H1 (cell line): ENCODE measurements around the gene ZNF292. TPM values are rescaled to one million over a fixed set of nuclear protein-coding genes. Genes with fewer than 3 reads are reported as not detected.

ENCODE experiments used
- CTCF ChIA-PET: fragments of 300-600 bp; sonication (Branson Sonifier 250); formaldehyde crosslinking; loops from one replicate; lab custom pipeline; 2021; ENCODE audit not compliant: partially characterized antibody; lab: Charles Lee
- POLR2A ChIA-PET: fragments of 300-600 bp; sonication (Branson Sonifier 250); formaldehyde crosslinking; loops from one replicate; lab custom pipeline; 2021; ENCODE audit warnings: inconsistent platforms; ENCODE audit not compliant: partially characterized antibody; lab: Charles Lee
- DNase-seq, 2 experiments: peaks; one replicate each; pipeline versions ENCODE4 v3.0.0 to v3.0.0-alpha.2; 2010 to 2022; ENCODE audit warnings: low spot score in 2 of 2, low read depth in 1 of 2, mixed read lengths in 1 of 2
- FAIRE-seq: peaks from 2 replicates; lab custom pipeline; 2011; peaks lifted over from hg19 to GRCh38; lab: Jason Lieb, UNC
- H2AFZ ChIP-seq: 2 replicates; pipeline ENCODE4 v1.8.1; 2012; ENCODE audit warnings: low read length, inconsistent platforms
- H2AK5ac ChIP-seq: 2 replicates; pipeline ENCODE4 v1.6.1; 2013; ENCODE audit warnings: low read depth, low read length
- H2BK120ac ChIP-seq: replicated peaks from 2 replicates; pipeline ENCODE3; 2013; ENCODE audit warnings: low read depth, low read length, inconsistent platforms
- H2BK12ac ChIP-seq: 2 replicates; pipeline ENCODE4 v1.6.1; 2013; ENCODE audit warnings: low read depth, low read length
- H2BK15ac ChIP-seq: 2 replicates; pipeline ENCODE4 v1.6.1; 2013; ENCODE audit warnings: low read length
- H2BK20ac ChIP-seq: 2 replicates; pipeline ENCODE4 v1.6.1; 2013; ENCODE audit warnings: low read length
- H2BK5ac ChIP-seq: 2 replicates; pipeline ENCODE4 v1.6.1; 2013; ENCODE audit warnings: low read depth, low read length
- H3K14ac ChIP-seq: 2 replicates; pipeline ENCODE4 v1.6.1; 2013; ENCODE audit warnings: inconsistent platforms; ENCODE audit not compliant: insufficient read length
- H3K18ac ChIP-seq: 2 replicates; pipeline ENCODE4 v1.6.1; 2013; ENCODE audit warnings: low read length; ENCODE audit errors: extremely low read depth
- H3K23ac ChIP-seq: 2 replicates; pipeline ENCODE4 v1.6.1; 2013; ENCODE audit warnings: inconsistent platforms; ENCODE audit not compliant: insufficient read length
- H3K23me2 ChIP-seq: 2 replicates; pipeline ENCODE4 v1.6.1; 2013; ENCODE audit warnings: low read depth, low read length
- H3K27ac ChIP-seq: 2 replicates; pipeline ENCODE4 v1.6.1; 2011; ENCODE audit warnings: low read depth, low read length, inconsistent platforms
- H3K27me3 ChIP-seq, 4 experiments: replicated peaks in 1 of 4; 1 replicate in 1 of 4; 2 replicates in 3 of 4; pipeline versions ENCODE4 v1.6.1 to v1.8.1; 2011 to 2013; ENCODE audit warnings: low read length in 3 of 4, mild to moderate bottlenecking in 3 of 4, inconsistent platforms in 2 of 4, mixed read lengths in 2 of 4, moderate library complexity in 1 of 4; ENCODE audit not compliant: control insufficient read depth in 3 of 4, insufficient read depth in 3 of 4; ENCODE audit errors: extremely low read depth in 1 of 4
- H3K36me3 ChIP-seq, 4 experiments: 2 replicates each; pipeline versions ENCODE4 v1.6.1 to v1.8.1; 2011 to 2013; ENCODE audit warnings: mild to moderate bottlenecking in 4 of 4, low read length in 3 of 4, moderate library complexity in 2 of 4, control low read depth in 1 of 4, inconsistent platforms in 1 of 4; ENCODE audit not compliant: insufficient read depth in 4 of 4, control insufficient read depth in 2 of 4
- H3K4ac ChIP-seq: replicated peaks from 2 replicates; pipeline ENCODE3; 2013; ENCODE audit warnings: low read length, low read depth, mixed read lengths, inconsistent platforms; ENCODE audit not compliant: insufficient read length
- H3K4me1 ChIP-seq, 4 experiments: replicated peaks in 1 of 4; 1 replicate in 1 of 4; 2 replicates in 3 of 4; pipeline versions ENCODE4 v1.6.1 to v1.8.1; 2011 to 2013; ENCODE audit warnings: low read length in 3 of 4, inconsistent platforms in 2 of 4, mixed read lengths in 1 of 4; ENCODE audit not compliant: insufficient read depth in 4 of 4, control insufficient read depth in 3 of 4
- H3K4me2 ChIP-seq, 2 experiments: 2 replicates each; pipeline versions ENCODE4 v1.6.1 to v1.8.1; 2011 to 2013; ENCODE audit warnings: low read depth in 2 of 2, low read length in 2 of 2, control low read depth in 1 of 2, inconsistent platforms in 1 of 2, mild to moderate bottlenecking in 1 of 2; ENCODE audit not compliant: insufficient read depth in 1 of 2
- H3K4me3 ChIP-seq, 4 experiments: fragments of 200-600, 300-600 bp in 1 of 4; sonication (generic), shearing (Covaris generic), sonication (Bioruptor Twin) in 1 of 4; 2 replicates each; pipeline versions ENCODE4 v1.5.1 to v1.8.1; 2011 to 2016; ENCODE audit warnings: low read length in 4 of 4, low read depth in 3 of 4, control low read depth in 2 of 4, inconsistent platforms in 2 of 4, mild to moderate bottlenecking in 2 of 4, mixed read lengths in 1 of 4, moderate library complexity in 1 of 4; ENCODE audit not compliant: insufficient read depth in 2 of 4; ENCODE audit errors: extremely low read depth in 1 of 4
- H3K56ac ChIP-seq: replicated peaks from 2 replicates; pipeline ENCODE3; 2013; ENCODE audit warnings: low read depth, mild to moderate bottlenecking, mixed read lengths, low read length, inconsistent platforms; ENCODE audit not compliant: insufficient read length
- H3K79me1 ChIP-seq: 2 replicates; pipeline ENCODE4 v1.6.1; 2013; ENCODE audit warnings: low read depth, low read length, control low read depth
- H3K79me2 ChIP-seq, 2 experiments: 2 replicates each; pipeline versions ENCODE4 v1.6.1 to v1.8.1; 2012 to 2013; ENCODE audit warnings: low read length in 2 of 2, mild to moderate bottlenecking in 2 of 2, inconsistent platforms in 1 of 2; ENCODE audit not compliant: insufficient read depth in 2 of 2, control insufficient read depth in 1 of 2
- H3K9ac ChIP-seq, 4 experiments: replicated peaks in 1 of 4; 1 replicate in 1 of 4; 2 replicates in 3 of 4; pipeline versions ENCODE4 v1.6.1 to v1.8.1; 2011 to 2013; ENCODE audit warnings: low read depth in 3 of 4, low read length in 3 of 4, control low read depth in 2 of 4, mild to moderate bottlenecking in 2 of 4, moderate library complexity in 2 of 4, inconsistent platforms in 1 of 4; ENCODE audit errors: extremely low read depth in 1 of 4
- H3K9me3 ChIP-seq, 2 experiments: 2 replicates each; pipeline versions ENCODE4 v1.6.1 to v1.8.1; 2012 to 2013; ENCODE audit warnings: mild to moderate bottlenecking in 2 of 2, moderate library complexity in 2 of 2, control low read depth in 1 of 2, inconsistent platforms in 1 of 2, low read depth in 1 of 2, low read length in 1 of 2, mixed read lengths in 1 of 2; ENCODE audit not compliant: insufficient read depth in 2 of 2
- H4K20me1 ChIP-seq, 2 experiments: replicated peaks in 1 of 2; 2 replicates each; pipeline versions ENCODE3 to v1.8.1; 2011 to 2013; ENCODE audit warnings: inconsistent platforms in 2 of 2, low read length in 2 of 2, mild to moderate bottlenecking in 1 of 2; ENCODE audit not compliant: insufficient read depth in 2 of 2, control insufficient read depth in 1 of 2
- H4K5ac ChIP-seq: 2 replicates; pipeline ENCODE4 v1.6.1; 2013; ENCODE audit warnings: low read length, low read depth, mixed read lengths, inconsistent platforms; ENCODE audit not compliant: insufficient read length
- H4K8ac ChIP-seq: 2 replicates; pipeline ENCODE4 v1.8.0; 2013; ENCODE audit warnings: mild to moderate bottlenecking, moderate library complexity, low read length, inconsistent platforms; ENCODE audit not compliant: insufficient read depth; ENCODE audit errors: extremely low read depth
- H4K91ac ChIP-seq: replicated peaks from 2 replicates; pipeline ENCODE3; 2013; ENCODE audit warnings: low read length, mixed read lengths, inconsistent platforms; ENCODE audit not compliant: insufficient read length
- SAP30 ChIP-seq: fragments of 300-600 bp; sonication (generic); IDR thresholded peaks from 2 replicates; pipeline ENCODE4 v1.7.1; 2012; ENCODE audit warnings: low read length, moderate library complexity, mild to moderate bottlenecking, inconsistent platforms; ENCODE audit not compliant: insufficient read depth, insufficient replicate concordance
- WGBS, 2 experiments: shearing (Covaris generic) in 1 of 2; methylation state at CpG; one replicate each; pipeline versions ENCODE4 v1.1.6 to v1.1.7; 2013 to 2015; ENCODE audit warnings: low lambda C conversion rate in 2 of 2, mixed read lengths in 2 of 2, inconsistent platforms in 1 of 2, low coverage in 1 of 2, missing lambda C conversion rate in 1 of 2; ENCODE audit not compliant: insufficient replicate concordance in 2 of 2, insufficient coverage in 1 of 2, insufficient read length in 1 of 2; ENCODE audit errors: extremely low coverage in 1 of 2, missing lambda C conversion rate in 1 of 2; 5-methylcytosine and 5-hydroxymethylcytosine counted together
- polyA plus RNA-seq, 7 experiments: library from polyadenylated mRNA; depleted of rRNA in 3 of 7; stranded (reverse) in 5 of 7; unstranded in 2 of 7; fragments of >200 nt in 5 of 7; fragments of 200-250 nt in 2 of 7; gene quantifications; 1 replicate in 5 of 7; 2 replicates in 1 of 7; 4 replicates in 1 of 7; pipeline versions ENCODE4 v1.2.1 to v1.2.3, GENCODE V29; 2011 to 2013; ENCODE audit warnings: missing spikeins in 2 of 7, mixed read lengths in 2 of 7
- total RNA-seq: library from RNA; stranded (reverse); fragmentation: NEBNext Ultra II Directional; extraction: Animal tissue kit (Norgen Biotek cat#: 25700); gene quantifications from 2 replicates; pipeline ENCODE4 v1.2.1, GENCODE V29; 2021
- TF ChIP-seq, protein P1 (sequence below): IDR thresholded peaks from 2 replicates; pipeline ENCODE4 v1.6.1; 2012; ENCODE audit warnings: inconsistent platforms

The ZNF292 gene
- total and polyA plus RNA-seq, 2 of the 8 experiments (the other 6 are each of a cell fraction or from before 2014, with no cell fraction given): 6.8 to 44.2 TPM

- H4K91ac ChIP-seq: no peak overlapping the region
- peaks cover 28 to 99% of the 10 kb centered on the region in 2 experiments for H3K79me2 ChIP-seq
- H2AFZ ChIP-seq: no peak overlapping the region
- DNase-seq: no peak
- no peak overlapping the region for H3K27ac ChIP-seq
- H4K5ac ChIP-seq: peak overlapping the region; percentile 21
- H3K23ac ChIP-seq: no peak overlapping the region
- TF ChIP-seq, protein P1, sequence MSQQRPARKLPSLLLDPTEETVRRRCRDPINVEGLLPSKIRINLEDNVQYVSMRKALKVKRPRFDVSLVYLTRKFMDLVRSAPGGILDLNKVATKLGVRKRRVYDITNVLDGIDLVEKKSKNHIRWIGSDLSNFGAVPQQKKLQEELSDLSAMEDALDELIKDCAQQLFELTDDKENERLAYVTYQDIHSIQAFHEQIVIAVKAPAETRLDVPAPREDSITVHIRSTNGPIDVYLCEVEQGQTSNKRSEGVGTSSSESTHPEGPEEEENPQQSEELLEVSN: 0 out of 2 replicates have a peak, but pooled peaks have one; percentile 17
- TF ChIP-seq SAP30: no peak
- TF ChIP-seq, all 59 proteins: peak for 1
- H2BK5ac ChIP-seq: peak overlapping the region; percentile 21; the same call in 1 of the 2 replicates
- H2BK20ac ChIP-seq: peak overlapping the region; percentile 52; the same call in 1 of the 2 replicates
- H3K79me1 ChIP-seq: peaks cover 6% of the 10 kb centered on the region
- H3K14ac ChIP-seq: no peak overlapping the region
- H3K4me3 ChIP-seq: peak overlapping the region in 3 of 4 experiments; percentile 1 to 15 (median 6); a peak in 3 of 8 replicates
- H3K27me3 ChIP-seq: no peaks in the 10 kb centered on the region
- H3K4me2 ChIP-seq: peak overlapping the region; percentile 48 to 70
- no peaks in the 10 kb centered on the region for H3K9me3 ChIP-seq
- POLR2A ChIA-PET: interaction anchor here (0.8 to 1.5 kb wide), 3 partner anchors 9 to 13 kb away, joined by 3 to 4 read pairs (median 4); no protein-coding TSS in a partner anchor
- no peak overlapping the region for H2BK120ac ChIP-seq
- H3K4ac ChIP-seq: peak overlapping the region; percentile 28
- H4K8ac ChIP-seq: no peak overlapping the region
- H3K18ac ChIP-seq: peak overlapping the region; percentile 52
- peaks cover 6 to 31% (median 23%) of the 10 kb centered on the region in 4 experiments for H3K4me1 ChIP-seq
- H2AK5ac ChIP-seq: peak overlapping the region; percentile 11; the same call in 1 of the 2 replicates
- H4K20me1 ChIP-seq: peaks cover 0 to 12% of the 10 kb centered on the region in 2 experiments
- peak; percentile 48 for FAIRE-seq
- H2BK12ac ChIP-seq: no peak overlapping the region
- no peak overlapping the region for H3K56ac ChIP-seq
- no peaks in the 10 kb centered on the region for H3K23me2 ChIP-seq
- CTCF ChIA-PET: interaction anchor here (1.0 kb wide), 1 partner anchor 13 kb away, joined by 3 read pairs; no protein-coding TSS in a partner anchor
- no peak overlapping the region for H2BK15ac ChIP-seq
- WGBS, 2 experiments: 51% methylated on average over 7 of the region's 7 CpGs; no CpG with 5 or more reads in 1 of the 2 experiments
- H3K36me3 ChIP-seq: peaks cover 0 to 5% (median under 1%) of the 10 kb centered on the region in 4 experiments; a peak in 2 of 8 replicates
- H3K9ac ChIP-seq: no peak overlapping the region
These were observed 24.9 kb downstream of the ZNF292 start for GRCh38 chr6:87180105-87180728.
